GM19035 (cell line): ENCODE data around the gene SH3TC2.

ENCODE experiments used
- ATAC-seq: cut with Tn5 transposase; IDR thresholded peaks from one replicate; pipeline ENCODE4 v1.9.1; 2021; ENCODE audit not compliant: unreplicated experiment

SH3TC2 gene

DNA sequence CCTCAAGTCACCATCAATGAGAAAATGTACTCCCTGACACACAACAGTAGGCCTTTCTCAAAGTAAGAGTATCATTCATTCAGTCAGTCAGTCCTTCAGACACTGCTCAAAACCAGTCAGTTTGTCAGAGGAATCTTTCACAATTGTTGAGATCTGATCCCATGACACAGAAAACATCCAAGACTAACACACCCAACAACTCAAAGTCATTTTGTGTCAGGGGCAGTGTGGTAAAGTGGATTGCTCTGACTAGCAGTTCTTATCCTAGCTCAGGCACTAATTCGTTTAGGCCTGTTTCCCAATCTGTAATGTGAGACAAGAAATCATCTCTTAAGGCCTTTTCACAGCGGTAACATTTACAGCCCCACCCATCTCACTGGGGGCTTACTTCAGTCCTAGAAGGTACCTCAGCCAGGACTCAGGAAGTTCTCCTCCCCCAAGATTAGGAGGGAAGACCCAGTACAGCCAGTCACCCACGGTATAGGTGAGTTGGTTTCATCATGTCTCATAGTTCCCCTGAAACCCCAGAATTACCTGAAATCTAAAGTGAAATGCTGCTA is 31.9 kb downstream of the SH3TC2 start:
- ATAC-seq: no peak

DNA sequence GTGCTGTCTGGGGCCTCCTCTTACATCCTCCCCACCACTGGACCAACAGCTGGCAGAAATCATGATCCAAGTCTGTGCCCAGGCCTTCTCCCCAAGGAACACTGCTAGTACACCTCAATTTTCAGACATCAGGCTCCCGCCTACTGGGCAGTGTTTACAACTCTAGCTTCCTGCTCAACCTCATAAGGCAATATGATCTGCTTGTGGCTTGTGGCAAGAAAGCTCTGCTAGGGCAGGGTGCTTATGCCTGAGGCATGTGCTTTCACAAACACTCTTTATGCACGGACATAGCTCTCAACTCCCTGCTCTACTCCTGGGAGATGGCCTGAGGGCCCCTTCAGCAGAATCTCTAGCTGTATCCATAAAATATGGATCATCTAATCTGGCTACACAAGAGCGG is 32.5 kb downstream of the SH3TC2 start:
- ATAC-seq: no peak

DNA sequence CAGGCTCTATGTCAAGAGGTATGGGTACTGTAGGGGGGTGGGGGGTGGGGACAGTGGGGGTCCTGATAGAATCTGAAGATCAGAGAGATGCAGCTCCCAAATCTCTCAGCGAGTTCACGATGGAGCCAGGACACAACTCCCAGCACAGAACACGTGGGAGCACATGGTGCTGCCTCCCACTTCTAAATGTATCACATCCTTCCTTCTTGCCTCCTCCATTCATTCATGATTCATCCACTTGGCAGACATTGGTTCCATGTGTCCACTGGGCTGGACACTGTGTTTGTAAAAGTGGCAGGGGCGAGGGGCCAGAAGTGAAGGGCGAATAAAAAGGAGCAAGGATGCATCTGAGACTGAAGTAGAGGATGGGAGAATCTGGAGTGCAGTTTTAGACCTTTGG is 33.9 kb downstream of the SH3TC2 start:
- ATAC-seq: no peak

DNA sequence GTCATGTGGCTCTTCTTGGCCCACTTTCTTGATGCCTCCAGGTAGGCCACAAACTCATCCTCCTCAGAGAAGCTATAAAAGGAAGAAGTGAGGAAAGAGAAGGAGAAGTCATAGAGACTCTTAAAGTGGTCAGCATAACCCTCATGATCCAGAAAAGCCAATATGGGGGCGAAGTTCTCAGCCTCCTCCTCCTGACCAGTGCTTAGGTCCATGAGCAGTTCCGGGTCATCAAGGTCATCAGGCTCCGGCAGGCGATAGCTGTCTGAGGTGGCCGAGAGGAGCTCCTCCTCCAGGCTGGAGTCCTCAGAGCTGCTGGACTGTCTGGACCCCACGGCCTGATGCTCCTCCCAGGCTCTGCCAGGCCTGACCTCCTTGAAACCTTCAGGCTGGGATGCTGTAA is 34.7 kb downstream of the SH3TC2 start:
- no peak for ATAC-seq

GRCh38 chr5:149027636-149028035 is 35.2 kb downstream of the SH3TC2 start:
- ATAC-seq: no peak

GRCh38 chr5:149024943-149025342 is 37.9 kb downstream of the SH3TC2 start:
- ATAC-seq: no peak

GRCh38 chr5:149024477-149024876 is 38.4 kb downstream of the SH3TC2 start:
- ATAC-seq: no peak

- ATAC-seq: no peak
Observed at GRCh38 chr5:149022200-149022599, 40.7 kb downstream of the SH3TC2 start.

GRCh38 chr5:149019679-149020078 is 43.2 kb downstream of the SH3TC2 start:
- no peak for ATAC-seq

DNA sequence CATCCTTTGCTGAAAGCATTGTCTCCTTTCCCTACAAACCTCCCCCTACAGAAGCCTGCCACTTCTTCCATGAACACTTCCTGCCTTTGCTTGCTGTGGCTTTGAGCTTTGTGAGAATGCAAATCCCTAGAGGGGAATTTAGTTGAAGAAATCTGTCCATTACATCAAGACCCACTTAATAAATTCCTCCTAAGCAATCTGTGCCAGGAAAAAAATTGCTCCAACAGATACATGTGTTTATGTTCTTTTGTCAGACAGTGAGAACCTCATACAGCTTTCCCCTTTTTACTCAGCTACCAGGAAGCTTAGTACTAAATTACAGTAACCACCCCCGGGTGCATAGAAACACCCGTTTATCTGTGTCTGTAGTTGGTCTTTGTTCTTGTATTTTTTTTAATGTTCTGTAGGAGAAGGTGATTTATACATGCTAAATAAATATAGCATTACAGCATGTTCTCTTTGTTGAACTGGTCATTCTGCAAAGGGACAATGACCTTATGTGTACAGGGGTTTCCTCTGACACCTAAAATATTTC is 43.9 kb downstream of the SH3TC2 start:
- no peak for ATAC-seq

DNA sequence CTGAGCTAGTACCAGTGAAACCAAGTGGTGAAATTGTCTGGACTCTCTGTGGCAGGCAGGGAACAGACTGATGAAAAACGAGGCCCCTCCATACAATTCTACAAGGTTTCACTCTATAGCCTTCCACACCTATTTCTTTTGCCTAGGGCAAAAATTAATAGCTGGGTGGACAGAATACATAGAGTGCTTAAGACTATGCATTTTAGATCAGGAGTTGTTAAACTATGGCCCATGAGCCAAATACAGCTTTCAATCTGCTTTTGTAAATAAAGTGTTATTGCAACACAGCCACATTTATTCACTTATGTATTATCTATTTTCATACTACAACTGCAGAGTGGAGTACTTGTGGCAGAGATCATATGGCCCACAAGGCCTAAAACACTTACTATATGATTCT is 45.2 kb downstream of the SH3TC2 start:
- no peak for ATAC-seq

DNA sequence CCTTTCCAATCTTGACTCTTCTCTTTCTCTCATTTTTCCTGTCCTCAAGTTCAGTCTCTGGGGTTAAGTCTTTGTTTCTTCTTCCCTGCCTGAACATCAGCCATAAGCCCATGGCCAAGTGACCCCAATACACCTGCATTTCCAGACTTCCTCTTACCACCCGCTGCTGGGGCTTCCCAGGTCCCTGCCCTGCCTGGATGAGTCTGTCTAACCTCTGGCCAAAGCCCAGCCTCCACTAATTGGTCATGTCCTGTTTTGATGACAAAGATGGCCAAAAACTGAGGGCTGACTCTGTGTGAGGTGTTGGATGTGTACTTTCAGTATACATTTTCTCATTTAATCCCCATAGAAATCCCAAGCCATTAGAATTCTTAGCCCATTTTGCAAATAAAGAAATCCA is 47.3 kb downstream of the SH3TC2 start:
- no peak for ATAC-seq

DNA sequence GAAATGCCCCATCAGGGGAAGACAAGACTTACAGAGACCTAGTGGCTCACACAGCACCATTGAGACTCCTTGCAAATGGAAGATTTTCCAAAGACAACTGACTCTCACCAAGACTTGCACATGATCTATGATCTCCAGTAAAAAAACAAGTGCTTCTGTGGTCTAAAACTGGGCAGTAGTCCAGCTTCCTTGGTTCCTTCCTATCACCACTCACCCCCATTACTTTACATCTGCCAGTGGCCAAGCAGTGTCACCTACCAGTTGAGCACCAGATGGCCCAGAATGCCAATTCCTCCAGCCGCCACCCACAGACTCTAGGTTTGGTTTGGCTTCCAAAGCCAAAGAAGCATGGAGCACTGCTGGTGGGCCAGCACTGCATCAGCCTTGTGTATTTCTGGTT is 47.7 kb downstream of the SH3TC2 start:
- ATAC-seq: no peak

DNA sequence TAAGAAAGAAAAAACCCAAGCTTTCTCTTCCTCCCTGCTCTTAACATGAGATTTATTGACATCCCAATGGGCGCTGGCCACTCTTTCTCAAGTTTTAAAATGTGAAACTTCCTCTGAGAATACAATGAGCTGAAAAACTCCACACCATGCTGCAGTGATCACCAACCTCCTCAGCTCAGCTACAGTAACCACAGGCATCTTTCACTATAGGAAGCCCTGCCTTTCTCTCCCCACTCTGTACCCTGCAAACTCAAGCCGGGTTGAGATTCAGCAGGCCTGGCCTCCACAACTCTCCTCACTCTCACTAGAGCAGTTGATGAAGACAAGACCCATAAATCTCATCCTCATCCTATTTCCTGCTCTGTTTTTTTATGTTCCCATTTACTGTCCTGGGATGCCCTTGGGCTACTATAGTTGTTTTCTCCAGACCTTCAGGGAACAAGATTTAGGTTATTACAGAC is 48.3 kb downstream of the SH3TC2 start:
- ATAC-seq: no peak

DNA sequence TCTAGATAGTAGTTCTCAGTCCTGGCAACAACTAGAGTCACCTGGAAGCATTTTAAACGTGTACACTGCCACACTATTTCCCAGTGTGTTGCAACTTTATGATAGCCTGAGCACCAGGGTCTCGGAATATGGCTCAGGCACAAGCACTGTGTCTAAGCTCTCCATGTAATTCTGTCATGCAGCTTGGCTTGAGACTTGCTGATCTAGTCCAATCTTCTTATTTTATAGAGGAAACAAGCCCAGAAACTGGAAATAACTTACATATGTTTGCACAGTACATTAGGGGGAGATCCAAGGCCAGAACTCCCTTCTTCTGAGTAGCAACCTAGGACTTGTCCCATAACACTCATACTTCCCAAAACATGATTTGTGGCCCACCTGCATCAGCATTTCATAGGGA is 49.1 kb downstream of the SH3TC2 start:
- ATAC-seq: no peak

- no peak for ATAC-seq
Observed at GRCh38 chr5:149012350-149012749, 50.5 kb downstream of the SH3TC2 start.

- ATAC-seq: no peak
Observed at GRCh38 chr5:149011728-149012127, 51.1 kb downstream of the SH3TC2 start.

DNA sequence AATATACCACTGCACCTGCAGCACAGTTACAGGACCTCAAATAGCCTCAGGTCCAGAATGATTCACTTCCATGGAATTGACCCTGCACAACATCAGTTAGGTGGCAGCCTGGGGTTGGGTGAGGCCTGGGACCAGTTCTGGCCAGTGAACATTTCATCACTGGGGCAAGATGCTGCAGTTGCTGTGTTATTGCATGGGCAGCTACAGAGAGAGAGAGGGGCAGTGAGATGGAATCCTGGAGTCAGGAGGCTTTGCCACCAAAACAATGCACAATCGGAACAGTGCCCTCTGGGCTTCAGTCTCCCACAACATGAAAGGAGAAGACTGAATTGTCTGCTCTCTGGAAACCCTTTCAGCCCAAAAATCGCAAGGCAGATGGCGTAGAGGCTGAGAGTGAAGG is 51.8 kb downstream of the SH3TC2 start:
- ATAC-seq: no peak

GRCh38 chr5:149007174-149007573 is 55.7 kb downstream of the SH3TC2 start:
- ATAC-seq: no peak

GRCh38 chr5:149006426-149006825 is 56.4 kb downstream of the SH3TC2 start:
- ATAC-seq: no peak

GRCh38 chr5:149005077-149005892 is 57.6 kb downstream of the SH3TC2 start:
- no peak for ATAC-seq

GRCh38 chr5:149004559-149004958 is 58.3 kb downstream of the SH3TC2 start:
- ATAC-seq: no peak
